ENCODE results near the gene CHRND.

CHRND gene

GRCh38 chr2:232575404-232575746 lies 49.4 kb downstream of the CHRND start:
- TF ChIP-seq CTCF (IDR thresholded peaks at IDR 0.05; ENCODE audit: low read depth, low read length) = no peak
- H3K4me3 ChIP-seq (ENCODE audit: low read depth, low read length) = no peak overlapping the region

- no peak for TF ChIP-seq CTCF (IDR thresholded peaks at IDR 0.05; ENCODE audit: low read depth, low read length)
- no peak overlapping the region for H3K4me3 ChIP-seq (ENCODE audit: low read depth, low read length)
Measured at GRCh38 chr2:232576995-232577394, 51.0 kb downstream of the CHRND start.

DNA sequence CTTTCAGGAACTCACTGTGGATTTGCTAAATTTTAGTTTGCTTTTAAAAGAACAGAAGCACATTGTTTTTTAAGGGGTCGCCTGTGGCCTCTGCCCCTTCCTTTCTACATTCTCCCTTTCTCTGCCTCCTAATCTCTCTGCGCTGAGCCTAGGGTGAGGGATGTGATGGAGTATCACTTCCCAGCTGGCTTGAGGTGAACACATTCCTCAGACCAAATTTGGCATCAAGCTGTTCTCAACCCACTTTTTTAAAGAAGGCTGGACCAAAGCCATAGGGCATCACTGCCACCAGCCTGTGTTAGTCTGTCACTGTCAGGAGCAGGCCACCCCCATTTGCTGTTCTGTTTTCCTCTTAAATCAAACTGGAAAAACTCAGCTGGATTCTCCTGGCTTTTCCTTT lies 51.9 kb downstream of the CHRND start:
- H3K4me3 ChIP-seq (ENCODE audit: low read depth, low read length) = no peak overlapping the region
- TF ChIP-seq CTCF (IDR thresholded peaks at IDR 0.05; ENCODE audit: low read depth, low read length) = no peak

GRCh38 chr2:232578626-232579025 lies 52.7 kb downstream of the CHRND start:
- no peak overlapping the region for H3K4me3 ChIP-seq (ENCODE audit: low read depth, low read length)
- no peak for TF ChIP-seq CTCF (IDR thresholded peaks at IDR 0.05; ENCODE audit: low read depth, low read length)

GRCh38 chr2:232580648-232580981 lies 54.7 kb downstream of the CHRND start:
- TF ChIP-seq CTCF (IDR thresholded peaks at IDR 0.05; ENCODE audit: low read depth, low read length) = no peak

GRCh38 chr2:232581725-232582124 lies 55.8 kb downstream of the CHRND start:
- H3K4me3 ChIP-seq (ENCODE audit: low read depth, low read length) = no peak overlapping the region
- TF ChIP-seq CTCF (IDR thresholded peaks at IDR 0.05; ENCODE audit: low read depth, low read length) = no peak

More at GRCh38 chr2:232580648-232580981, 54.7 kb downstream of the CHRND start:
- H3K4me3 ChIP-seq (ENCODE audit: low read depth, low read length) = no peak overlapping the region

DNA sequence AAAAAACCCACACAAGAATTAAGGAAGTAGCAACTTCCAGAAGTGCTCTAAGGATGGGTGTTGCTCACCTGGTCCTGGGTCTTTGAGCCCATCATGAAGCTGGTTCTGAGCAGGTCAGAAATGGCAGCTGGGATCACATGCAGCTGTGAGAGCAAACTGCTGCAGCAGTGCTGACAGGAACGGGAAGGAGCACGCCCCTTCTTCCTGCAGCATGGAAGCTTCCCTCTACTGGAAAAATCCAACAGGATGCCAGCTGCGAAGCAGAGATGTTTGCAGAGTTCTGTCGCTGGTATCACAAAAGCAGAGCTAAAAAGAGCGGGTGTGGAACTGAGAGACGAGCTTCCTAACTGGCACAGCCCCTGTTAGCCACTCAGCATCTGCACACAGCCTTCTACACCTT lies 58.3 kb downstream of the CHRND start:
- no peak for TF ChIP-seq CTCF (IDR thresholded peaks at IDR 0.05; ENCODE audit: low read depth, low read length)
- no peak overlapping the region for H3K4me3 ChIP-seq (ENCODE audit: low read depth, low read length)
